Parathyroid adenoma (tissue), 2 donors: ENCODE data around the gene HPRT1.
A peak's percentile ranks its signal among the peaks of the same experiment; 100 is the strongest.

Experiments used
- H2AFZ ChIP-seq: fragments of 300-600 bp; sonication (generic); one replicate; pipeline ENCODE4 v1.7.0; 2017; ENCODE audit warnings: antibody characterized with exemption, mild to moderate bottlenecking
- H3K27ac ChIP-seq: fragments of 300-600 bp; sonication (generic); one replicate; pipeline ENCODE4 v1.7.0; 2017
- H3K27me3 ChIP-seq: fragments of 300-600 bp; sonication (generic); one replicate; pipeline ENCODE4 v1.7.0; 2017; ENCODE audit warnings: low read length; ENCODE audit not compliant: control insufficient read depth, insufficient read depth
- H3K36me3 ChIP-seq: fragments of 300-600 bp; sonication (generic); one replicate; pipeline ENCODE4 v1.7.0; 2017; ENCODE audit warnings: low read length; ENCODE audit not compliant: control insufficient read depth, insufficient read depth
- H3K4me1 ChIP-seq: fragments of 300-600 bp; sonication (generic); one replicate; pipeline ENCODE4 v1.7.0; 2017; ENCODE audit warnings: control low read depth
- H3K4me2 ChIP-seq: fragments of 300-600 bp; sonication (generic); one replicate; pipeline ENCODE4 v1.7.0; 2017; ENCODE audit warnings: low read length
- H3K4me3 ChIP-seq: fragments of 300-600 bp; sonication (generic); one replicate; pipeline ENCODE4 v1.7.0; 2017; ENCODE audit warnings: low read depth, low read length
- H3K79me2 ChIP-seq: fragments of 300-600 bp; sonication (generic); one replicate; pipeline ENCODE4 v1.7.0; 2017; ENCODE audit warnings: control low read depth
- H3K9ac ChIP-seq: fragments of 300-600 bp; sonication (generic); one replicate; pipeline ENCODE4 v1.7.0; 2017; ENCODE audit warnings: mild to moderate bottlenecking
- H3K9me3 ChIP-seq: fragments of 300-600 bp; sonication (generic); one replicate; pipeline ENCODE4 v1.7.0; 2017; ENCODE audit warnings: low read length; ENCODE audit not compliant: control insufficient read depth
- TF ChIP-seq, protein P1 (sequence below): fragments of 300-600 bp; sonication (generic); IDR thresholded peaks from one replicate; pipeline ENCODE4 v1.7.0; 2017; ENCODE audit warnings: antibody characterized with exemption, mild to moderate bottlenecking
- donor health status: primary hyperparathyroidism.

The HPRT1 gene

DNA sequence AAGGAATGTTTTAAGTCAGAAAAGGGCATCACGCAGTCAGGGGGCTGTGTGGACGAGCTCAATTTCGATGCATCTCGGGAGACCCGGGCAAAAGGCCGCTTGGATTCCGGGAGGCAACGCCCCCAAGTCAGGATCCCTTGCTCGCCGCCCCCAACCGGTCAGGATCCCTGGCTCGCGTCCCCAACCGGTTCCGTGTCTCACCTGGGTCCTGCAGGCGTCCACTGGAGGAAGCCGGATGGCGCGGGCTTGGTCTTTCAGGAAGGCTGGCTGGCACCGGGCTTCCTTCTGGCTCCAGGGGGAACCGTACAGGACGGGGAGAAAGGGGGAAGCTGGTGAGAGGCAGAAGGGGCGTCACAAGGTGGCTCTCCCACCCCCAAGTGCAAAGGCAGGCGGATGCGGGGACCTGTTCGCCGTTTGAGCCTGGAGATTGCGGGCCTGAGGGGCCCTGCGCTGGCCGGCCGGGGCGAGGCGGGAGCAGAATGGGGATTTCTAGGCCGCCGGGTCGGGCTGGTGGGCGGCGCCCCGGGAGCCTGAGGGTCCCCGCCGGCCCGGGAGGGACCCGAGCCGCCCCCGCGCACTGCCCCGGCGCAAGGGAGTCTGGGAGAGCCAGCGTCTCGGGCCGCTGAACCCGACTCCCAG, 84.7 kb downstream of the HPRT1 start:
- TF ChIP-seq, protein P1, sequence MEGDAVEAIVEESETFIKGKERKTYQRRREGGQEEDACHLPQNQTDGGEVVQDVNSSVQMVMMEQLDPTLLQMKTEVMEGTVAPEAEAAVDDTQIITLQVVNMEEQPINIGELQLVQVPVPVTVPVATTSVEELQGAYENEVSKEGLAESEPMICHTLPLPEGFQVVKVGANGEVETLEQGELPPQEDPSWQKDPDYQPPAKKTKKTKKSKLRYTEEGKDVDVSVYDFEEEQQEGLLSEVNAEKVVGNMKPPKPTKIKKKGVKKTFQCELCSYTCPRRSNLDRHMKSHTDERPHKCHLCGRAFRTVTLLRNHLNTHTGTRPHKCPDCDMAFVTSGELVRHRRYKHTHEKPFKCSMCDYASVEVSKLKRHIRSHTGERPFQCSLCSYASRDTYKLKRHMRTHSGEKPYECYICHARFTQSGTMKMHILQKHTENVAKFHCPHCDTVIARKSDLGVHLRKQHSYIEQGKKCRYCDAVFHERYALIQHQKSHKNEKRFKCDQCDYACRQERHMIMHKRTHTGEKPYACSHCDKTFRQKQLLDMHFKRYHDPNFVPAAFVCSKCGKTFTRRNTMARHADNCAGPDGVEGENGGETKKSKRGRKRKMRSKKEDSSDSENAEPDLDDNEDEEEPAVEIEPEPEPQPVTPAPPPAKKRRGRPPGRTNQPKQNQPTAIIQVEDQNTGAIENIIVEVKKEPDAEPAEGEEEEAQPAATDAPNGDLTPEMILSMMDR = no peak
- no peaks in the 10 kb centered on the region for H3K36me3 ChIP-seq
- H2AFZ ChIP-seq = peak overlapping the region; percentile 11
- H3K27me3 ChIP-seq = peaks cover 3% of the 10 kb centered on the region
- H3K4me1 ChIP-seq = no peaks in the 10 kb centered on the region
- H3K9ac ChIP-seq = no peak overlapping the region
- no peaks in the 10 kb centered on the region for H3K9me3 ChIP-seq
- H3K27ac ChIP-seq = no peak overlapping the region
- no peak overlapping the region for H3K4me3 ChIP-seq
- peak overlapping the region; percentile 31 for H3K4me2 ChIP-seq
- H3K79me2 ChIP-seq = no peaks in the 10 kb centered on the region

DNA sequence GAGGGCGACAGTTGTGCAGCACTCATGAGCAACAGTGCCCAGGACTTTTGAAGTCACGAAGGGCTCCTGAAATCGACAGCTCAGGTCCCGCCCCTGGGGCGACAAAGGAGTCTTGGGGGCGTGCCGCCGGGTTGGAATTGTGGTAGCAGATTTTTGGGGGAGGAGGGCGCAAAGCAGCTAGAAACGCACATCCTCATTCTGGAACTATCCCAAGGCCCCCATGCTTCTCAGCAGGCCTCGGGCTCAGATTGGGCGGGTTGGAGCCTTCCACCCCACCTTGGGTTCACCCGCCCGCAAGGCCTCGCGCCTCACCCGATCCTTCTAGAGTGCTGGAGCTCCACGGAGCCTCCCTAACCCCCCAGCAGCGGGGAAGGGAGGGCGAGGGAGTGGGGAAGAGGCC, 85.5 kb downstream of the HPRT1 start:
- Histone ChIP-seq H3K27ac (no peak overlapping the region), H3K9ac (no peak overlapping the region), H2AFZ (no peak overlapping the region), H3K36me3 (no peaks in the 10 kb centered on the region), H3K79me2 (no peaks in the 10 kb centered on the region), H3K9me3 (no peaks in the 10 kb centered on the region), H3K27me3 (peaks cover 3% of the 10 kb centered on the region), H3K4me1 (no peaks in the 10 kb centered on the region), H3K4me3 (no peak overlapping the region), H3K4me2 (no peak overlapping the region)
- TF ChIP-seq, protein P1 = no peak

DNA sequence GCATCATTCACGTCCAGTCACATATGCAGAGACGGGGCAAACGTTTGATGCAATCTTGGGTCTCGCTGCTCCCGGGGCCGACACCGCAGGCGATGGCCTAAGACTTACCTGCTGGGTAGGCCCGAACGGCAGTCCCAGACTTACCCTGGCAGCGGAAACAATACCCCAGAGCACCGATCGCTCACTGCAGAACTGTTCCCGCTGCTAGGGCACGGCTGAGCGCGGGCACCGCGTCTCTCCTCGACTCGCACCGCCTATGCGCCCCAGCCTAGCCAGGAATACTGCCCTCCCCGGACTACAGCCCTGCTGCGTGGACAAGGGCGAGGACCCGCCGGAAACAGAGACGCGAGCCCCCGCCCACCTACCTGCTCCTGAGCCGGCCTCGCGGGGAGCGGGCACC, 86.2 kb downstream of the HPRT1 start:
- Histone ChIP-seq H3K27me3 (peaks cover 3% of the 10 kb centered on the region), H3K36me3 (no peaks in the 10 kb centered on the region), H3K9ac (no peak overlapping the region), H3K79me2 (no peaks in the 10 kb centered on the region), H3K4me1 (no peaks in the 10 kb centered on the region), H3K27ac (no peak overlapping the region), H3K4me2 (no peak overlapping the region), H3K4me3 (no peak overlapping the region), H2AFZ (no peak overlapping the region), H3K9me3 (no peaks in the 10 kb centered on the region)
- TF ChIP-seq, protein P1 = no peak

DNA sequence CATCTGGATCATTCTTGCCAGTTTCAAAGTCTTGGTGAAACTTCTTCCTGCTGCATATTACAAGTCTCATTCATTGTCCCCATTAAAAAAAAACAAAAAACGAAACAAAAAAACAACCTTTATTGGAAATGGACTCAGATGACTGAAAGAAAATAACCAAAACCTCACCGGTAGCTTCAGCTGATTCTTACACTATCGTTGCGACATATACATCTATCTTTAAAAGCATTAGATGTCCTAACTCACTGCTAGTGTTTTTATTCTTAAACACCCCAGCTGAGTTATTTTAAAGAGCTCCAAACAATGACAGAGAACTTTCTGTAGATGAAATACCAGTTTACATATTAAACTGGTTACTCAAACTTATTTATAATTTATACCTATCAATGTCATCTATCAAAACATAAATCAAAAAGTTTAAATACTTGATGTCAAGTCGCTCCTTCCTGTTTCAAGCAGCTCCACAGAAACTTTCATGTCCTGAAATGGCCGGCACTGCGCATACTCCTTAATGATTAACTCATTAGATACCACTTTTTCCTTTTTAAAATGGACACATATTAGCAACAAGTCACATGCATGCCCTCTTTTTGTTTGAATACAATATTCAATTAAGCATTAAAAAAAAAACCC, 87.2 kb downstream of the HPRT1 start:
- no peak overlapping the region for H3K27ac ChIP-seq
- no peaks in the 10 kb centered on the region for H3K9me3 ChIP-seq
- H3K36me3 ChIP-seq = no peaks in the 10 kb centered on the region
- H2AFZ ChIP-seq = no peak overlapping the region
- no peak overlapping the region for H3K4me3 ChIP-seq
- no peak overlapping the region for H3K4me2 ChIP-seq
- no peaks in the 10 kb centered on the region for H3K4me1 ChIP-seq
- no peak overlapping the region for H3K9ac ChIP-seq
- no peaks in the 10 kb centered on the region for H3K79me2 ChIP-seq
- peaks cover 3% of the 10 kb centered on the region for H3K27me3 ChIP-seq
- TF ChIP-seq, protein P1 = no peak
